IMR-90 (cell line): ENCODE measurements around the gene TSHZ3.

Experiments
- BHLHE40 ChIP-seq: fragments of 150-350 bp; IDR thresholded peaks from 2 replicates; pipeline ENCODE4 v1.6.1; 2016; ENCODE audit warnings: mild to moderate bottlenecking, low read depth, low read length
- CHD1 ChIP-seq: IDR thresholded peaks from 2 replicates; pipeline ENCODE4 v1.6.1; 2012; ENCODE audit warnings: low read depth, low read length, improper control_type of control experiment
- CTCF ChIP-seq: conservative IDR thresholded peaks from 2 replicates; pipeline ENCODE4 v1.5.1; 2012; ENCODE audit warnings: mild to moderate bottlenecking, low read depth, low read length, improper control_type of control experiment
- POLR2A ChIP-seq: IDR thresholded peaks from 2 replicates; pipeline ENCODE4 v1.6.1; 2012; ENCODE audit warnings: mild to moderate bottlenecking, low read depth, low read length

- no peak for TF ChIP-seq CTCF
- no peak for TF ChIP-seq CHD1
- no peak for TF ChIP-seq BHLHE40
- no peak for TF ChIP-seq POLR2A
Observed at GRCh38 chr19:31337008-31337914, 12.0 kb downstream of the TSHZ3 start.
